WERI-Rb-1 (cell line): ENCODE measurements around the gene RMI1.
A peak's percentile ranks its signal among the peaks of the same experiment; 100 is the strongest.

ENCODE experiments used
- DNase-seq: peaks from one replicate; pipeline ENCODE4 v3.0.0-alpha.2; 2020
- H3K27ac ChIP-seq: fragments of 250-450 bp; sonication (Bioruptor Pico); 2 replicates; pipeline ENCODE4 v1.5.1; 2020; ENCODE audit warnings: mild to moderate bottlenecking, moderate library complexity
- H3K27me3 ChIP-seq: fragments of 250-450 bp; sonication (Bioruptor Pico); 2 replicates; pipeline ENCODE4 v1.5.1; 2021; ENCODE audit warnings: mild to moderate bottlenecking, low read depth, moderate library complexity; ENCODE audit not compliant: insufficient read depth, severe bottlenecking
- H3K36me3 ChIP-seq: fragments of 250-450 bp; sonication (Bioruptor Pico); 2 replicates; pipeline ENCODE4 v1.5.1; 2020; ENCODE audit warnings: mild to moderate bottlenecking, moderate library complexity
- H3K4me3 ChIP-seq: 2 replicates; pipeline ENCODE4 v1.5.1; 2011; ENCODE audit warnings: low read depth, mild to moderate bottlenecking, control low read depth, low read length
- H3K9me3 ChIP-seq: fragments of 250-450 bp; sonication (Bioruptor Pico); 2 replicates; pipeline ENCODE4 v1.5.1; 2021; ENCODE audit warnings: mild to moderate bottlenecking, moderate library complexity; ENCODE audit not compliant: severe bottlenecking
- CTCF ChIP-seq: IDR thresholded peaks from 2 replicates; pipeline ENCODE4 v1.5.1; 2011; ENCODE audit warnings: low read depth, mild to moderate bottlenecking, control low read depth, inconsistent platforms, low read length

The RMI1 gene

DNA sequence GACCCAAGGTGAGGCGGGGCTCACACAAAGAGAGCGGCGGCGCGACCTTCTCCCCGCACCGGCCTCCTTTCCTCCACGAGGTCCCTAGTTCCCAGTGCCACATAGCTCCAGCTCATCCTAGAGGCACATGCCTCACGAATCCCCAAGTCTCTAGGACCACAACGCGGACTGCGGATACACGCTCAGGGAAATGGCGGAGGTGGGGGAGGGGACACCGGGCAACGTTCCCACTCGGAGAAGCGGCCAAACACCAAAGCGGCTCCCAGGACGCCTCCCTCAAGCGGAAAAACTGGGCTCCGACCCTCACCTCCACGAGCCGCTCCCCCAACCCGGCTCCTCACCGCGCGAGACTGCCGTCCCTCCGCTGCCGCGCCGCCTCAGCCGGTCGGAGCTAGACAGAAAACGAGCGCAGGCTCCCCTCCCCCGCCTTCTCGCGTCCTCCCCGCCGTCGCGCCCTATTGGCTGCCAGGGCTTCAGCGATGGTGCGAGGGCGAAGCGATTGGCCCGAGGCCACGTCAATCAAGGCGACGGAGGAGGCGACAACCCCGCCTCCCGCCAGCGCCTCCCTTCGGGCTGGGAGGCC is 702 bp upstream of the RMI1 start, which contains the start of gene HNRNPK:
Gene HNRNPK (minus strand): TSS at position 404 of the 583 bp plus-strand sequence. CDS start 1,963 bp downstream, outside the sequence.
- Histone ChIP-seq H3K4me3 (peak within 1 kb of the TSS; percentile 100), H3K27me3 (no peaks in the 10 kb centered on the region), H3K9me3 (no peaks in the 10 kb centered on the region), H3K36me3 (peaks cover 60% of the 10 kb centered on the region), H3K27ac (peak within 1 kb of the TSS; percentile 99)
- TF ChIP-seq CTCF = no peak
- peak; percentile 98 for DNase-seq

DNA sequence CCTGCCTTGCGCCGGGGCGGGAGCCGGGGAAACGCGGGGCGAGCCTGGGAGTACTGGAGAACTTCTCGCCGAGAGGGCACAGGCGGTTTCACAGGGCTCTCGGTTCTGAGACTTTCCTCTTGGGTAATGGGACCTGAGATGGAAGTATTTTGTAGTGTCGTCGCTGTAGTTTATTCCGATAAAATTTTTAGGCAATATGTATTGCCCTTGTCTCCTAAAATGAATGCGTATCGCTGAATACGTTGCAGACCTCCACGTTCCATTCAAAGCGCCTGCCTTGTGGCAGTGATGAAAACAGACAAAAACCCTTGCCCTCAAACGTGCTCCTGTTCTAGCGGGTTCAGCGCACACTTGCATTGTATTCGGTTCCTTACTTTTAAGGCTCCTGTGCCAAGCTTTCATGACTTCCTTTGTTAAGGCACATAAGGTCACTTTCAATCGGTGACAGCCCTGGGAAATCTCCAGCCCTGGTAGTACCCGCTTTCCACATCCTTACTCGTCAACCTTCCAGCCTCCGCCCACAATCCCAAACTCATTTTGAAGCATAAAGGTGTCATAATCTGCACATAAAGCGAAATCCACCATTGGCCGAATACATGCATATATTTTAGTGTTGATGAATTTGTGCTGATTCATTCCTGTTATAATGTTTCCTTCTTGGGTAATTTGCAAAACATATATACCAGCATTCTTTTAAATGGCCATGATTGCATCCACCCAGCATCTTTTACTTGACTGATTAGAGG is 694 bp downstream of the RMI1 start:
- H3K27ac ChIP-seq = peak overlapping the region; percentile 99
- H3K9me3 ChIP-seq = no peaks in the 10 kb centered on the region
- peak; percentile 26 for DNase-seq
- H3K36me3 ChIP-seq = peaks cover 49% of the 10 kb centered on the region
- peak overlapping the region; percentile 100 for H3K4me3 ChIP-seq
- TF ChIP-seq CTCF = no peak
- H3K27me3 ChIP-seq = no peaks in the 10 kb centered on the region

DNA sequence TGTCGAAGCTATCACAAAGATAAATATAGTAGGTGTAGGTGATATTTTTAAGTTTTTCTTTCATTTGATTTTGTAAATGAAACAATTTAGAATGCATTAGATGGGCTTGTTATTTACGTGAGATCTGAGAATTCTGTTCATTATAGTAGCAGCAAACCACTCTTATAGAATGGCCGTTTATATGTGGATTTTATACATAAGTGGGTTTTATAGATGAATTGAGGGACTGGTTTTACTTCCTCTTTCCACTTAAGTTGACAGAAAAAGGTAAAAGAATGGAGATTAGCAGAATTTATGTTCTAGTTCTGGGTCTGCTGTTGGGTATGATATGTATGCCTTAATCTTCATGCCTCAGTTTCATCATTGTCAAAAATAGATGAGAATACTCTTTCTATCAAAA is 5.6 kb downstream of the RMI1 start:
- H3K4me3 ChIP-seq = no peak overlapping the region

GRCh38 chr9:83986765-83987401 is 6.3 kb downstream of the RMI1 start:
- TF ChIP-seq CTCF = no peak
- no peaks in the 10 kb centered on the region for H3K27me3 ChIP-seq
- H3K36me3 ChIP-seq = peaks cover 25% of the 10 kb centered on the region
- no peaks in the 10 kb centered on the region for H3K9me3 ChIP-seq
- no peak for DNase-seq
- no peak overlapping the region for H3K4me3 ChIP-seq
- no peak overlapping the region for H3K27ac ChIP-seq

More for the DNA sequence above, 5.6 kb downstream of the RMI1 start:
- no peak for DNase-seq
- no peak overlapping the region for H3K27ac ChIP-seq
- no peak for TF ChIP-seq CTCF
- H3K27me3 ChIP-seq = no peaks in the 10 kb centered on the region
- no peaks in the 10 kb centered on the region for H3K9me3 ChIP-seq
- peaks cover 27% of the 10 kb centered on the region for H3K36me3 ChIP-seq

GRCh38 chr9:83987402-83987791 is 6.8 kb downstream of the RMI1 start:
- no peak for TF ChIP-seq CTCF
- no peaks in the 10 kb centered on the region for H3K27me3 ChIP-seq
- H3K36me3 ChIP-seq = peaks cover 25% of the 10 kb centered on the region
- no peak overlapping the region for H3K27ac ChIP-seq
- no peak for DNase-seq
- H3K4me3 ChIP-seq = no peak overlapping the region
- H3K9me3 ChIP-seq = no peaks in the 10 kb centered on the region
